Measurements from ENCODE around the gene SETD3.

SETD3 gene

DNA sequence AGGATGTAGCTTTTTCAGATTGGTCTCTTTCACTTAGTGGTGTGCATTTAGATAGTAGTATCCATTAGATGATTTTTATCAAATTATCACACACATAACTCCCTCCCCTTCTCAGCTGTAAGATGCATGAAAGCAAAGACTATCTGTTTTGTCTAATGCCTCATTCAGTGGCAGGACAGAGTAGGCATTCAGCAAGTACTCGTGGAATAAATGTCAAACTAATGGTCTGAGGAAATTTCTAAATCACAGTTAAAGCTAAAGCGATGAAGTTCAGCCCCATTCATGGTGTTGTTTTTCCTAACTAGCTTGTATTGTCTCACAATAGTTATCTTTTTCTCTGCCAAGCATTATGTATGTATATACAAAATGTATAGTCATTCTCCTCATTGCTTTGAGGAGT, 16.7 kb upstream of the SETD3 start:
- ChIA-PET CTCF (no interaction called here), POLR2A (no interaction called here)
- TF ChIP-seq, protein P1, sequence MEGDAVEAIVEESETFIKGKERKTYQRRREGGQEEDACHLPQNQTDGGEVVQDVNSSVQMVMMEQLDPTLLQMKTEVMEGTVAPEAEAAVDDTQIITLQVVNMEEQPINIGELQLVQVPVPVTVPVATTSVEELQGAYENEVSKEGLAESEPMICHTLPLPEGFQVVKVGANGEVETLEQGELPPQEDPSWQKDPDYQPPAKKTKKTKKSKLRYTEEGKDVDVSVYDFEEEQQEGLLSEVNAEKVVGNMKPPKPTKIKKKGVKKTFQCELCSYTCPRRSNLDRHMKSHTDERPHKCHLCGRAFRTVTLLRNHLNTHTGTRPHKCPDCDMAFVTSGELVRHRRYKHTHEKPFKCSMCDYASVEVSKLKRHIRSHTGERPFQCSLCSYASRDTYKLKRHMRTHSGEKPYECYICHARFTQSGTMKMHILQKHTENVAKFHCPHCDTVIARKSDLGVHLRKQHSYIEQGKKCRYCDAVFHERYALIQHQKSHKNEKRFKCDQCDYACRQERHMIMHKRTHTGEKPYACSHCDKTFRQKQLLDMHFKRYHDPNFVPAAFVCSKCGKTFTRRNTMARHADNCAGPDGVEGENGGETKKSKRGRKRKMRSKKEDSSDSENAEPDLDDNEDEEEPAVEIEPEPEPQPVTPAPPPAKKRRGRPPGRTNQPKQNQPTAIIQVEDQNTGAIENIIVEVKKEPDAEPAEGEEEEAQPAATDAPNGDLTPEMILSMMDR (IDR thresholded peaks at IDR 0.05; ENCODE audit: insufficient read depth, low read length, missing control alignments) = no peak
- no peak for DNase-seq (ENCODE audit: low read depth, low spot score)
- no peak overlapping the region for H3K4me3 ChIP-seq (ENCODE audit: low read depth, low read length)

DNA sequence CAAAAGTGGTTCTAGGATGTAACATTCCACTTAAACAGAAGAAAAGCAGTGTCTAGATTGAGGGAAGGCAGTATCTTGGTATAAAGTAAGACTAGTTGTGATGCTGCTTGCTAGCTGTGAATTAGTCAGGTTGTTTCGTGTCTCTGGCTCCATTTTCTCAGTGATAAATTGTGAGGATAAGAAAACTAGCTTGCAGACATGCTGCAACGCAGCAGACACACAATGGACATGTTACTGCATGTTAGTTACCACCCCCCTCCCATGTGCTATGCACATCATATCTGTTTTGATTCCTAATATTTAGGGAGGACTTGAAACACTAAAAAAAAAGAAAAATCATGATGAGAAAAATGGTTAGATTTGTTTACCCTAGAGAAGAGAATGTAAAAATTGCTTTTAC, 3.4 kb upstream of the SETD3 start:
- CTCF ChIA-PET = no interaction called here

DNA sequence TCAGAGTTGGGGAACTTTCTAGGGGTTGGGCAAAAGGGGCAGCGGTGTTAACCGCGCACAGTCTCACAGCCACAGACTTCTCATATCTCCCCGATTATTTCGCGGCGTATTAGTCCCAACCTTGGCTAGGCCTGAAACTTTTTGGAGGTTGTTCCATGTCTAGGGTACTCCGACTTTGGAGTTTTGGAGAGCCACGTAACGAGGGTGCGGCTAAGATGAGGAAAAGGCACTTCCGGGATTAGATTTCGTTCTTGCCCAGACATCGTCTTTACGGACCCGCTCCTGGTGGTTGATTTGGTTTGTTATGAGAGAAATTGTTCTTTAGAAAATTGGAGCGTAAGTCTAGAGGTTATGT, 1.1 kb upstream of the SETD3 start:
- DNase-seq (ENCODE audit: low read depth, low spot score) = no peak
- ChIA-PET CTCF (no interaction called here), POLR2A (no interaction called here)
- TF ChIP-seq, protein P1 (IDR thresholded peaks at IDR 0.05; ENCODE audit: insufficient read depth, low read length, missing control alignments) = no peak
- peak overlapping the region; percentile 91 for H3K4me3 ChIP-seq (ENCODE audit: low read depth, low read length)

More for the DNA sequence above, 3.4 kb upstream of the SETD3 start:
- no peak for DNase-seq (ENCODE audit: low read depth, low spot score)
- TF ChIP-seq, protein P1 (IDR thresholded peaks at IDR 0.05; ENCODE audit: insufficient read depth, low read length, missing control alignments) = no peak
- POLR2A ChIA-PET = no interaction called here
- H3K4me3 ChIP-seq (ENCODE audit: low read depth, low read length) = no peak overlapping the region

DNA sequence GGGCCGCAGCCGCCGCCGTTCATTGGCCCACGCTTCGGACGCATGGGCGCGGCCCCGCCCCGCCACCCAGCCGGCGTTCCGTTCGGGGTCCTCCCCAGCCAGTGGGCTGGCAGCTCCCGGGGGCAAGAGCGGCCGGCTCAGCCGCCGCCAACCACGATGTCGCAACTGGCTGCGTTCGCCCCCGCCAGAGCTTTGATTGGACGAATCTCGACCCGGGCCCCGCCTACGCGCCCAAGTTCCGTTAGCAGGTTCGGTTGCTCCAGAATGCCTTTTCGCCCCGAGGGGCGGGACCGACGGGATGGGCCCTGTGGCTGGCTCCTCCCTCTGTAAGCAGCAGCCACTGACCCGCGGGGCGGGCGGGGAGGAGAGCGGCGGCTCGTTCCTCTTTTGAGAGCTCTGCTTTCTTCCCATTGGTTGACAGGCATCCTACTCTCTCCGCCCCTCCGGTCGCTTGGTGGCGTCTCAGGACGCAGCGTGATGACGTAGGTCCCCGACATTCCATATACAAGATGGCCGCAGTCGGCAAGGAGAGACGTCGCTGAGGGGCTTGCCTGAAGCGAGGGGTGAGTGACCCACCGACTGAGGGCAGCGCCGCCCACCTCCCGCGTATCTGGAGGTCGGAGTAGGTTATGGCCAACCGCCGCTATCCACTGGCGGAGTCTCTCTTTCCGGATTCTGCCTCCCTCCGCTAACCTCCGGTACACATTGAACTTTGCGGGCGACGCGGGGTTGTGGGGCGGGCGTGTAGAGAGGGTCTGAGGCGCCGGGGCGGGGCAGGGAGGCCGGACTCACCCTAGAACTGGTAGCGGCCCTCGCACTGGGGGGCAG, 472 bp upstream of the SETD3 start, which contains the start of gene CCNK:
TSS of gene CCNK (plus strand) at position 493 of the 828 bp plus-strand sequence. CDS start 11,269 bp downstream, outside the sequence.
- H3K4me3 ChIP-seq (ENCODE audit: low read depth, low read length) = peak within 1 kb of the TSS; percentile 91
- CTCF ChIA-PET = interaction anchor here (2.1 kb wide), 1 partner anchor 9 kb away, joined by 9 read pairs; no protein-coding TSS in a partner anchor
- DNase-seq (ENCODE audit: low read depth, low spot score) = peak; percentile 98
- POLR2A ChIA-PET = interaction anchor here (0.7 to 1.0 kb wide), 4 partner anchors 10 to 203 kb away, joined by 3 read pairs; no protein-coding TSS in a partner anchor
- TF ChIP-seq, protein P1 (IDR thresholded peaks at IDR 0.05; ENCODE audit: insufficient read depth, low read length, missing control alignments) = no peak

DNA sequence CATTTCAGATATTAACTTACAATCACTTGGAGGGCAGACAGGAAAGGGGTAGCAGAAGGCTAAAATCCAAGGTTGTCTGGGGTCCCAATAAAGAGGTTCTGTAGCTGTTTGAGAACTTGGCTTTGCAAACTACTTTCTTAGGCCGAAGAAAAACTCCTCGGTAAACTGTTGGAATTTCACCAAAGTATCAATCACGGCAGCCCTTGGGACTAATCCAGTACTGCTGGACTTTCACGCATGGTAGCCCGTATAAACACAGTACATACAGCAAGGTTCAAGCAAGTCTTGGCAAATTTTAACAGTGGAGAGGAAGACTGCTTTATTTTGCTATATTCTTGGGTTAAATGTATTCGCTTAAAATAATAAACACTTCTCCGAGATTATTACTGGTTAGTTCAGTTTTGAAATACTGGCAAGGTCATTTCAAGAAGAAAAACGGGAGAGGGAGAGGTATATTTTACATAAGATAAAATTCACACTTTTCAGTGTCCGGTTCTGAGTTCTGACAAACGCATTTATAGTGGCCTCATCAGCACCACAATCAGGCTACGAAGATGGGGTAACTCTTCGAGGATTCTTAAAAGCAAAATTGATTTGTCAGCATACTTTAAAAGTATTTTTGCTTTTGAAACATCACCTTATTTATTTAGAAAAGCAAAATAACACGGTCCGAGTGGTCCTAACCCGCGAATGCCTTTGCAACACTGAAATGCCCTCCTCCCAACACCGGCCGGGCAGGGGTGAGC, 1.3 kb downstream of the SETD3 start:
- CTCF ChIA-PET = interaction anchor here (2.1 kb wide), 1 partner anchor 8 kb away, joined by 9 read pairs; no protein-coding TSS in a partner anchor
- no peak for DNase-seq (ENCODE audit: low read depth, low spot score)
- H3K4me3 ChIP-seq (ENCODE audit: low read depth, low read length) = peak overlapping the region; percentile 69
- POLR2A ChIA-PET = no interaction called here
- TF ChIP-seq, protein P1 (IDR thresholded peaks at IDR 0.05; ENCODE audit: insufficient read depth, low read length, missing control alignments) = peak; percentile 7

DNA sequence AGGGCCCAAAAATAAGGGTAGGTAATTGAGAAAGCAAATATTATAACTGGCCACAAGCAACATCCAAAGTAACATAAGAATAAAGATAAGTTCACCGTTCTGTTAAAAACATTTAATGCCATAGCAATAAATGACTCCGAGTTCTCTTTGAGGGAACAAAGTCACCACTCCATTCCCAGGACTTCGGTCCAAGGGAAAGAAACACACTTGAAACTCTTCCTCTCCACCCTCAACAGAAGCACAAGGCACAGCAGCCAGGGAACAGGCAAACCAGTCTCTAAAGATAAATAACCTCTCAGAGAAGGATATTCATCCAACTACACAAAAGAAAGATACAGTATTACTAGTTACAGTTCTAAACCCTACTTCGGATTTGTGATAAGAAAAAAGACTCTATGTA, 2.5 kb downstream of the SETD3 start:
- H3K4me3 ChIP-seq (ENCODE audit: low read depth, low read length) = no peak overlapping the region
- ChIA-PET CTCF (no interaction called here), POLR2A (no interaction called here)
- DNase-seq (ENCODE audit: low read depth, low spot score) = no peak
- TF ChIP-seq, protein P1 (IDR thresholded peaks at IDR 0.05; ENCODE audit: insufficient read depth, low read length, missing control alignments) = no peak
